Fibroblast of lung (primary cell): ENCODE data around the gene SLC30A5.

Experiments
- EZH2 ChIP-seq: IDR thresholded peaks from 2 replicates; pipeline ENCODE4 v1.5.1; 2012; ENCODE audit warnings: low read length, control low read depth, mild to moderate bottlenecking; ENCODE audit errors: missing control alignments
- TF ChIP-seq, protein P1 (sequence below), 2 donors: IDR thresholded peaks in 1 of 2; conservative IDR thresholded peaks in 1 of 2; 1 replicate in 1 of 2; 2 replicates in 1 of 2; pipeline ENCODE4 v1.5.1; 2011 to 2012; ENCODE audit warnings: low read length in 2 of 2, control low read depth in 1 of 2, inconsistent platforms in 1 of 2, low read depth in 1 of 2, mild to moderate bottlenecking in 1 of 2

GRCh38 chr5:69129413-69129812, 35.6 kb downstream of the SLC30A5 start:
- TF ChIP-seq, protein P1, sequence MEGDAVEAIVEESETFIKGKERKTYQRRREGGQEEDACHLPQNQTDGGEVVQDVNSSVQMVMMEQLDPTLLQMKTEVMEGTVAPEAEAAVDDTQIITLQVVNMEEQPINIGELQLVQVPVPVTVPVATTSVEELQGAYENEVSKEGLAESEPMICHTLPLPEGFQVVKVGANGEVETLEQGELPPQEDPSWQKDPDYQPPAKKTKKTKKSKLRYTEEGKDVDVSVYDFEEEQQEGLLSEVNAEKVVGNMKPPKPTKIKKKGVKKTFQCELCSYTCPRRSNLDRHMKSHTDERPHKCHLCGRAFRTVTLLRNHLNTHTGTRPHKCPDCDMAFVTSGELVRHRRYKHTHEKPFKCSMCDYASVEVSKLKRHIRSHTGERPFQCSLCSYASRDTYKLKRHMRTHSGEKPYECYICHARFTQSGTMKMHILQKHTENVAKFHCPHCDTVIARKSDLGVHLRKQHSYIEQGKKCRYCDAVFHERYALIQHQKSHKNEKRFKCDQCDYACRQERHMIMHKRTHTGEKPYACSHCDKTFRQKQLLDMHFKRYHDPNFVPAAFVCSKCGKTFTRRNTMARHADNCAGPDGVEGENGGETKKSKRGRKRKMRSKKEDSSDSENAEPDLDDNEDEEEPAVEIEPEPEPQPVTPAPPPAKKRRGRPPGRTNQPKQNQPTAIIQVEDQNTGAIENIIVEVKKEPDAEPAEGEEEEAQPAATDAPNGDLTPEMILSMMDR (conservative IDR thresholded peaks at IDR 0.05 in 1 of 2, IDR thresholded peaks at IDR 0.05 in 1 of 2; ENCODE audit: low read depth in 1 of 2, low read length in 2 of 2), result no peak
- TF ChIP-seq EZH2, result no peak
